Measurements from ENCODE around the gene KRABD2.

KRABD2 gene

DNA sequence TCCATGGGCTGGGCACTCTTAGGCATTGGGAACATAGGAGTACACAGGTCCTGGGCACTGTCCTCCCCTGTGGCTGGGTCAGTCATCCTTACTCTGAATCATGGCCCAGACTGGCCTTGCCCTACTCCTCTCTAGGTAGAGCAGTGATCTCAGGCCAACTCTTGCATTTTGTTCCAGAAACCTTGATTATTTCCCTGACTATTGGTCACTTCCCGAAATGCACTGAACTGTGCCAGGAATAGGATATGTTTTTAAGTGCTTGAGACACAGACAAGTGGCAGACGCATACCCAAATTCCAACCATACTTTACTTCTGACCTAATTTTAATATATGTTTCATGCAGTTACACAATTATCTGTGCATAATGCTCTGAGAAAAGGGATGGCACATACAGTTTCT is 10.3 kb downstream of the KRABD2 start:
- no peak overlapping the region for H3K9ac ChIP-seq (ENCODE audit: control insufficient read depth, insufficient read depth, low read length)
- POLR2A ChIA-PET, result no interaction called here
- WGBS (ENCODE audit: insufficient coverage, insufficient replicate concordance, low lambda C conversion rate, missing lambda C conversion rate), result 96% methylated on average over 2 of the region's 2 CpGs

DNA sequence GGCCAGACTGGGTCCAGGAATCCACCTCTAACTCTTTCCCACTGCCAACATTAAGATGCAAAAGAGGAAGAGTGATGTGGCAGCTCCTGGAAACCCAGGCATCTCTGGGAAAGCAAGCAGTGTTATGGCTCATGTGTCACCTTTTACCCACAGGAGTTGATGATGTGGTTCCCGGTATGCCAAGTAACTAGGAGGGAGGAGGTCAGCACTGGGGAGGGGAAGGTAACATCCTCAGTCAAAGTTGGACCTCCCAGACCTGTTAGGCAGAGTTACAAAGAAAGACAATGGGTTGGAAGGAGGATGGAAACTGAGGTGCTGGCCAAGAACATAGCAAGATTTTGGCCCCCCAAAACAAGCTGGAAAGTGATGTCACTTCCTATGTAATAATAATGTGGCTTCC is 11.4 kb downstream of the KRABD2 start:
- FAIRE-seq (no peak), DNase-seq (ENCODE audit: low read depth, low spot score) (no peak), ATAC-seq (no peak)
- CTCF ChIA-PET, result interaction anchor here (0.7 kb wide), 1 partner anchor 221 kb away, joined by 3 read pairs; no protein-coding TSS in a partner anchor
- SMC1A ChIA-PET (ENCODE audit: uncharacterized antibody, unreplicated experiment), result no interaction called here
- Histone ChIP-seq H2AFZ (ENCODE audit: control insufficient read depth, low read depth, low read length) (no peak overlapping the region), H3K27me3 (replicated peaks in 1 of 2; ENCODE audit: control insufficient read depth in 2 of 2, insufficient read depth in 2 of 2, low read length in 1 of 2) (no peaks in the 10 kb centered on the region), H4K20me1 (ENCODE audit: control insufficient read depth, insufficient read depth) (no peaks in the 10 kb centered on the region), H3K79me2 (ENCODE audit: control insufficient read depth, insufficient read depth, low read length) (no peaks in the 10 kb centered on the region), H3K36me3 (ENCODE audit: control insufficient read depth in 2 of 2, insufficient read depth in 2 of 2, low read length in 1 of 2) (peaks cover 0 to 6% of the 10 kb centered on the region in 2 experiments; a peak in 1 of 4 replicates), H3K4me3 (no peak overlapping the region), H3K27ac (ENCODE audit: control insufficient read depth, insufficient read depth) (no peak overlapping the region), H3K4me1 (ENCODE audit: control insufficient read depth, insufficient read depth, low read length) (no peaks in the 10 kb centered on the region), H3K9me3 (replicated peaks; ENCODE audit: control insufficient read depth, insufficient read depth, low read length) (no peaks in the 10 kb centered on the region), H3K4me2 (ENCODE audit: control insufficient read depth, insufficient read depth) (no peak overlapping the region), H3K9ac (ENCODE audit: control insufficient read depth, insufficient read depth, low read length) (no peak overlapping the region)
- POLR2A ChIA-PET, result no interaction called here
- RAD21 ChIA-PET (ENCODE audit: unreplicated experiment), result no interaction called here
- intact Hi-C loops (cut with micrococcal nuclease; ENCODE audit: unreplicated experiment) (no loop called here), in situ Hi-C loops (cut with MboI) (no loop called here)
- BruUV-seq (replicated peaks), result no TSS peak
- 82% methylated on average over 1 of the region's 1 CpG for WGBS (ENCODE audit: insufficient coverage, insufficient replicate concordance, low lambda C conversion rate, missing lambda C conversion rate)
- TF ChIP-seq, protein P1, sequence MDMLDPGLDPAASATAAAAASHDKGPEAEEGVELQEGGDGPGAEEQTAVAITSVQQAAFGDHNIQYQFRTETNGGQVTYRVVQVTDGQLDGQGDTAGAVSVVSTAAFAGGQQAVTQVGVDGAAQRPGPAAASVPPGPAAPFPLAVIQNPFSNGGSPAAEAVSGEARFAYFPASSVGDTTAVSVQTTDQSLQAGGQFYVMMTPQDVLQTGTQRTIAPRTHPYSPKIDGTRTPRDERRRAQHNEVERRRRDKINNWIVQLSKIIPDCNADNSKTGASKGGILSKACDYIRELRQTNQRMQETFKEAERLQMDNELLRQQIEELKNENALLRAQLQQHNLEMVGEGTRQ (IDR thresholded peaks at IDR 0.05; ENCODE audit: borderline replicate concordance, low read depth, low read length), result no peak
- TF ChIP-seq ZNF384 (IDR thresholded peaks at IDR 0.05; ENCODE audit: borderline replicate concordance, low read depth, low read length) (no peak), ZNF622 (IDR thresholded peaks at IDR 0.05) (no peak), POLR2AphosphoS5 (IDR thresholded peaks at IDR 0.05; ENCODE audit: low read length) (no peak), JUNB (IDR thresholded peaks at IDR 0.05) (no peak), HDAC2 (IDR thresholded peaks at IDR 0.05) (no peak), NFYA (IDR thresholded peaks at IDR 0.05; ENCODE audit: borderline replicate concordance, low read depth, low read length) (no peak), MTA3 (IDR thresholded peaks at IDR 0.05; ENCODE audit: borderline replicate concordance, low read length) (no peak), PML (IDR thresholded peaks at IDR 0.05; ENCODE audit: low read length) (no peak)
- TF ChIP-seq, protein P2, sequence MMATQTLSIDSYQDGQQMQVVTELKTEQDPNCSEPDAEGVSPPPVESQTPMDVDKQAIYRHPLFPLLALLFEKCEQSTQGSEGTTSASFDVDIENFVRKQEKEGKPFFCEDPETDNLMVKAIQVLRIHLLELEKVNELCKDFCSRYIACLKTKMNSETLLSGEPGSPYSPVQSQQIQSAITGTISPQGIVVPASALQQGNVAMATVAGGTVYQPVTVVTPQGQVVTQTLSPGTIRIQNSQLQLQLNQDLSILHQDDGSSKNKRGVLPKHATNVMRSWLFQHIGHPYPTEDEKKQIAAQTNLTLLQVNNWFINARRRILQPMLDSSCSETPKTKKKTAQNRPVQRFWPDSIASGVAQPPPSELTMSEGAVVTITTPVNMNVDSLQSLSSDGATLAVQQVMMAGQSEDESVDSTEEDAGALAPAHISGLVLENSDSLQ (IDR thresholded peaks at IDR 0.05), result no peak
- TF ChIP-seq, protein P3, sequence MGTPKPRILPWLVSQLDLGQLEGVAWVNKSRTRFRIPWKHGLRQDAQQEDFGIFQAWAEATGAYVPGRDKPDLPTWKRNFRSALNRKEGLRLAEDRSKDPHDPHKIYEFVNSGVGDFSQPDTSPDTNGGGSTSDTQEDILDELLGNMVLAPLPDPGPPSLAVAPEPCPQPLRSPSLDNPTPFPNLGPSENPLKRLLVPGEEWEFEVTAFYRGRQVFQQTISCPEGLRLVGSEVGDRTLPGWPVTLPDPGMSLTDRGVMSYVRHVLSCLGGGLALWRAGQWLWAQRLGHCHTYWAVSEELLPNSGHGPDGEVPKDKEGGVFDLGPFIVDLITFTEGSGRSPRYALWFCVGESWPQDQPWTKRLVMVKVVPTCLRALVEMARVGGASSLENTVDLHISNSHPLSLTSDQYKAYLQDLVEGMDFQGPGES (IDR thresholded peaks at IDR 0.05), result no peak

More for the DNA sequence above, 10.3 kb downstream of the KRABD2 start:
- H3K36me3 ChIP-seq (ENCODE audit: control insufficient read depth in 2 of 2, insufficient read depth in 2 of 2, low read length in 1 of 2), result peaks cover 0 to 8% of the 10 kb centered on the region in 2 experiments; a peak in 1 of 4 replicates
- FAIRE-seq (no peak), ATAC-seq (no peak), DNase-seq (ENCODE audit: low read depth, low spot score) (no peak)
- RAD21 ChIA-PET (ENCODE audit: unreplicated experiment), result no interaction called here
- no peak overlapping the region for H2AFZ ChIP-seq (ENCODE audit: control insufficient read depth, low read depth, low read length)
- H3K27ac ChIP-seq (ENCODE audit: control insufficient read depth, insufficient read depth), result no peak overlapping the region
- no peak overlapping the region for H3K4me2 ChIP-seq (ENCODE audit: control insufficient read depth, insufficient read depth)
- H3K9me3 ChIP-seq (replicated peaks; ENCODE audit: control insufficient read depth, insufficient read depth, low read length), result no peaks in the 10 kb centered on the region
- in situ Hi-C loops (cut with MboI), result no loop called here
- TF ChIP-seq ESRRA (IDR thresholded peaks at IDR 0.05; ENCODE audit: low read length), result no peak
- TF ChIP-seq MYC (IDR thresholded peaks at IDR 0.05; ENCODE audit: insufficient read depth, insufficient read length, insufficient replicate concordance, low read length, severe bottlenecking), result no peak
- no peak for TF ChIP-seq NR2C1 (IDR thresholded peaks at IDR 0.05)
- TF ChIP-seq POU2F2 (IDR thresholded peaks at IDR 0.05; ENCODE audit: borderline replicate concordance, low read depth, low read length), result no peak
- TF ChIP-seq EZH2 (IDR thresholded peaks at IDR 0.05; ENCODE audit: borderline replicate concordance, control insufficient read depth, low read depth, low read length), result no peak
- TF ChIP-seq FOXK2 (IDR thresholded peaks at IDR 0.05), result no peak
- no peak for TF ChIP-seq WRNIP1 (IDR thresholded peaks at IDR 0.05; ENCODE audit: borderline replicate concordance, low read depth, low read length)
- TF ChIP-seq, protein P4, sequence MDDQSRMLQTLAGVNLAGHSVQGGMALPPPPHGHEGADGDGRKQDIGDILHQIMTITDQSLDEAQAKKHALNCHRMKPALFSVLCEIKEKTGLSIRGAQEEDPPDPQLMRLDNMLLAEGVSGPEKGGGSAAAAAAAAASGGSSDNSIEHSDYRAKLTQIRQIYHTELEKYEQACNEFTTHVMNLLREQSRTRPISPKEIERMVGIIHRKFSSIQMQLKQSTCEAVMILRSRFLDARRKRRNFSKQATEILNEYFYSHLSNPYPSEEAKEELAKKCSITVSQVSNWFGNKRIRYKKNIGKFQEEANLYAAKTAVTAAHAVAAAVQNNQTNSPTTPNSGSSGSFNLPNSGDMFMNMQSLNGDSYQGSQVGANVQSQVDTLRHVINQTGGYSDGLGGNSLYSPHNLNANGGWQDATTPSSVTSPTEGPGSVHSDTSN (IDR thresholded peaks at IDR 0.05; ENCODE audit: insufficient replicate concordance, low read depth, low read length), result no peak
- no peak for TF ChIP-seq ZNF274 (IDR thresholded peaks at IDR 0.05; ENCODE audit: insufficient read depth, insufficient read length)
- CTCF ChIA-PET, result no interaction called here
- no peaks in the 10 kb centered on the region for H3K27me3 ChIP-seq (replicated peaks in 1 of 2; ENCODE audit: control insufficient read depth in 2 of 2, insufficient read depth in 2 of 2, low read length in 1 of 2)
- SMC1A ChIA-PET (ENCODE audit: uncharacterized antibody, unreplicated experiment), result no interaction called here
- no peaks in the 10 kb centered on the region for H4K20me1 ChIP-seq (ENCODE audit: control insufficient read depth, insufficient read depth)
- no peak overlapping the region for H3K4me3 ChIP-seq
- intact Hi-C loops (cut with micrococcal nuclease; ENCODE audit: unreplicated experiment), result no loop called here
- H3K4me1 ChIP-seq (ENCODE audit: control insufficient read depth, insufficient read depth, low read length), result no peaks in the 10 kb centered on the region
- H3K79me2 ChIP-seq (ENCODE audit: control insufficient read depth, insufficient read depth, low read length), result no peaks in the 10 kb centered on the region
- BruUV-seq (replicated peaks), result no TSS peak

All from GM12878 (cell line).